HG02870 (cell line): Measurements from ENCODE around the gene EYS.
"Not testable (repeated sequence)": the region's sequence is repeated elsewhere in the genome, so short reads cannot be mapped to it uniquely, and the experiment has no call there.

Experiments used
- ATAC-seq: cut with Tn5 transposase; IDR thresholded peaks from one replicate; pipeline ENCODE4 v1.9.1; 2021; ENCODE audit warnings: mild to moderate bottlenecking, moderate library complexity; ENCODE audit not compliant: unreplicated experiment

The EYS gene

GRCh38 chr6:65469650-65470049, 237.4 kb downstream of the EYS start:
- no peak for ATAC-seq

DNA sequence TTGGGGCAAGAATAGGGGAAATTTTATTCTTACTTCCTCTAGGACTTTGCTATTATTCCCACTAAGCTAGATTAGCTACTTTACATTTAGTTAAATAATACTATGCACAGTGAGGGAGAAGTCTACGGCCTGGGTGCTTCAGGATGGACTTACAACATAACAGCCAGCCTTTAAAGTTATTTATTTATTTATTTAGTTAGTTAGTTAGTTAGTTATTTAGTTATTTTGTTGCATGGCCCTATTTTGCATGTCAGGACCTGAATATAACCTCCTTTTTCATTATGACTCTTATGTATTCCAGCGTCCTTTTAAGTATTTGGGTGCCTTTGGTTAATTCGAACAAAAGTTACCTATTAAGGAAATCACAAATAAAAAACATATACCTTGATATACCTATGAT, 238.7 kb downstream of the EYS start:
- no peak for ATAC-seq

- ATAC-seq = no peak
These were observed 245.9 kb downstream of the EYS start for GRCh38 chr6:65461121-65461520.

DNA sequence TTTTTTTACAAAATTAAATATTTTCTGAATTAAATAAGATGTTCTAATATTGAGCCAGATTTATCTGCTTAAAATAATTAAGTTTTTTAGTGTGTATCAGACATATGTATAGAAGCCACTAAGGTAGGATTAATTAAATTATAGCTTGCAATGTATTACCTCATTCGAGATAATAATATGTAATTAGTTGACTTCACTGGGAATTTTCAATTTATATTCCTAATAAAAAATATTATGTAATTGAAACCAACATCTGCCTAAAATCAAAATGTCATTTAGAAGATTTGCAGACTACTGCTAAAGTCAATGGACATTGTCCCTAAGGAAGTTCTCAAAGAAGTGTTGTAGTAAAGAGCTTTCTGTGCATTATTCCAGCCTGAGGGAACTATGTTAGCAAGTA, 254.7 kb downstream of the EYS start:
- ATAC-seq = no peak

DNA sequence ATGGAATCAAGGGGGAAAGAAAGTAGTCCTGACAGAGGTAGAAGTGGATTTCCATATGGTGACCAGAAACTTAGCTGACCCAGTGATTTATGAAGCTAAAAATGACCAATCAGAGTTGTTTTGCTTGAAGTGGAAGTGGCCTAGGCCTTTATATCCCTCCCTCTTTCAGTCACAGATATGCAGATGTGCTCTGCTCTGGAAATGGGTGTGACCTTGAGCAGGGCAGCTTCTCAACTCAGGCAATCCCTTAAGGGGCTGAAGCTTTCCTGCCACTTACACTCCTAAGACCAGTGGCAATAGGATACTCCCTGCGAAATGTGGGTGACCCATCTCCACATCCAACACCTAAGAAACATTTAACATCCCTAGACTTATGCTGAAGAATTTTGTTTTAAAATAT, 256.6 kb downstream of the EYS start:
- ATAC-seq = no peak

- ATAC-seq = no peak
These were observed 257.1 kb downstream of the EYS start for GRCh38 chr6:65449926-65450325.

DNA sequence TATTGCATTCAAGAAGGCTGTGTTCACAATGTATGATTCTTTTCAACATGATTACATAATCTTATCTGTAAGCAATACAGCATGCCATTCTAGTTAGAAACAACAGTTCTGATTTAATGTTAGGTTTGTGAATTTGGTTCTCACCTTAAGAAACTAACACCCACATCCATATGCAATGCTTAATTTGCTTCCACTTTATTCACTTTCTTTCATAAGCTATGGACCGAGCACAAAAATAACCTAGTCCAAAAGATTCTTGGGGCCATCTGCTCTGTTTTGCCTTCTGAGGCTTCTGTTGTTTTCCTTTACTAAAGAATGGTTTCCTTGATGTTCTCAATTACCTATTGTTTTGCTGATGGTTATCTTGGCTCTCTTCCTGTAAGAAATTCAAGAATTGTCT, 258.2 kb downstream of the EYS start:
- no peak for ATAC-seq

DNA sequence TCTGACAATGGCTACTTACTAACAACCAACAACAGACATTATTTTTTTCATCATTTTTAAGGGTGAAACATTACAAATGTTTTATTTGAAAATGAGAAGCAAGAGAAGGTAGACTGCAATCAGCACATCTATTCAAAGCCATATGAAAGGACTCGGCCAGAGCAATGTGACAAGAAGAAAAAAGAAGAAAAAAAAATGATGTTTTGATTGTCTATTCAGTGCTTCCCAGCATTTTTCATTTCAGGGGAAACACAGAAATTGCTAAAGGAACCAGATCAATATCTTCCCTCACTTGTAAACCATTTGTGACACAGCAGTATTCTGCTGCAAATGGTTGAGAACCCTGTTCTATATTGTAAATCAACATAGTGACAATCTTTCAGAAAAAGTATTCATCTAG, 270.7 kb downstream of the EYS start:
- no peak for ATAC-seq

DNA sequence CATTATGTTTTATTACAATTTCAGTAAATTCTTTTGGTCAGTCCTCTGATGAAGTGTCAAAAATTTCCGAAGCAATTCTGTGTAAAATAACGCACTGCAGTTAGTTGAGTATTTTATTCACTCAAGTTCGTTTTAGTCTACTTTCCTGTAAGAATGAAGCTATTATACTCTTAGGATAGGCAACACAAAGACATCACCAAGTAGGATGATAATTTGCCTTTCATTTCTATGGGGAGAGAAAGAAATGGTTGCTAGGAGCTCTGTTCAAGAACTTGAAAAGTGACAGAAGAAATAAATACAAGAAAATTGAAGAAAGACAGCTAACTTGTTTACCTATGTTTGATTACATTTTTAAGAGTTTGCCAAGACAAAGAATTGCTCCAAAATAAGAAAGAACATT, 290.4 kb downstream of the EYS start:
- ATAC-seq = no peak

- no peak for ATAC-seq
These were observed 296.7 kb downstream of the EYS start for GRCh38 chr6:65410309-65410708.

DNA sequence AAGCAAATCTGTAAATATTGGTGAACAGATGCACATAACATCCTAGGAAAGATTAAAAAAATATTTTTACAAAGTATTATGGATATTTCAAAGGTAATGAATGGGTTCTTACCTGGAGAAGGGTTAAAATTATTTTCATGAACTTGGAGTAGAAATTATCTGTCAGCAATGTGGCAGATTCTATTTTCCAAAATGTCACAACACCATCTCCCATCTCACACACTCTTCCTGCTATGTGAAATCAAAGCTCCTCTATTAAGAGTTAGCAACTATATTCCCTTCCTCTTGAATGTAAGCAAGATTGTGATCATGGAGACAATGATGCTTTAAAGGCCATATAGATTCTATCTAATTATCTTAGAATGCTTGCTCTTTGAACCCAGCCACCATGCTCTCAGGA, 304.5 kb downstream of the EYS start:
- ATAC-seq = no peak

GRCh38 chr6:65399355-65400084, 307.5 kb downstream of the EYS start:
- ATAC-seq = no peak

DNA sequence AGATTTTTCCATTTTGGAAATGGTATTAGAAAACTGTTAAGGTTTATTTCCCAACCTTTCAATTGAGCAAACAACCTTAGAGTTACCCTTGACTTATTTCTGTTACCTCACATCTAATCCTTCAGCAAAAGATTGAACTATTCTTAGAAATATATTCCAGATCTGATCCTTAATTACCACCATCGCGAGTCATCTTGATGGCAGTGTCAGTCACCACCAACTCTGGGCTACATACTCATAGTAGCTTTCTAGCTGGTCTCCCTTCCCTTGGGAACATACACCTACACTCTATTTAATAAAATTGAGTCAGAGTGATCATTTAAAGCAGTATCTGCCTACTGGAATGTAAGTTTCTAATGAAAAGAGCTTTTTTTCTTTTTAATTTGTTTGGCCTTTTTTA, 308.2 kb downstream of the EYS start:
- no peak for ATAC-seq

DNA sequence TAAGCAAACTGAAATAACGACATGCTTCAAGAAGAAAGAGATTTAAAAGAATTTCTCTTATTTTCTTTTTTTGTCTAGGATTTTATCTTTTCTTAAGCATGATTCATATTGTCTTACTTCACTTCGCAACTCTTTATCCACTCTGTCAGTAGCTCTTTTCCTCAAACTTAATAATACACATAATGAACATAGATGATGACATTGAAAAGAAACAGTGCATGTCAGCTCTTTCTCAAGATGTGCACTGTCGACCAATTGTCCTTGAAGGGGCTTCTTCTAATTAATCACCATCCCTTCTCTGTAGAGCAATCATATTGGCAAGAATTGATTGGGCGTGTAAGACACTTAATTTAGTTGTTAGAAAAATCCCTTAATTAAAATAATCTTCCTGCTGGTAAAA, 356.5 kb downstream of the EYS start:
- ATAC-seq = no peak

DNA sequence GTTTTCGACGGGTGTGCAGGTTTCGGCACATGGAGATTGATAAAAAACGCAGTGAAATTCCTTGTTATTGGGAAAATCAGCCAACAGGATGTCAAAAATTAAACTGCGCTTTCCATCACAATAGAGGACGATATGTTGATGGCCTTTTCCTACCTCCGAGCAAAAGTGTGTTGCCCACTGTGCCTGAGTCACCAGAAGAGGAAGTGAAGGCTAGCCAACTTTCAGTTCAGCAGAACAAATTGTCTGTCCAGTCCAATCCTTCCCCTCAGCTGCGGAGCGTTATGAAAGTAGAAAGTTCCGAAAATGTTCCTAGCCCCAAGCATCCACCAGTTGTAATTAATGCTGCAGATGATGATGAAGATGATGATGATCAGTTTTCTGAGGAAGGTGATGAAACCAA, 404.4 kb downstream of the EYS start:
- not testable (repeated sequence) for ATAC-seq

DNA sequence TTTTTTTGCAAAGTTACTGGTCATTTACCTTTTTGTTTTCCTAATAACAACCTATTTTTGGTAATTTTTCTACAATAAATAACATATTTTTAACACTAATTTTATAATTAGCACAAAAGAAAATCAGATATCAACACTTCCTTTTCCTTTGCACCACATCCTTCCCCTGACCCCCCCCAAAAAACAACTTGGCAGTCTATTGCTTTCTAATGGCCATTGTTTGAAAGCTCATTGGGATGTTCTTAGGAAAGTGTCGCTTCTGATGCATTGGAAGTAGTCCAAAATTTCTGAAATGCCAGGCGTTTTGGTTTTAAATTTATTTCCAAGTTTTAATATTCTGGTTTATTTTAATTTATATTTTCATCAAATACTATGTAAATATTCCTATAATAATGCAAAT, 407.8 kb downstream of the EYS start:
- ATAC-seq = no peak

DNA sequence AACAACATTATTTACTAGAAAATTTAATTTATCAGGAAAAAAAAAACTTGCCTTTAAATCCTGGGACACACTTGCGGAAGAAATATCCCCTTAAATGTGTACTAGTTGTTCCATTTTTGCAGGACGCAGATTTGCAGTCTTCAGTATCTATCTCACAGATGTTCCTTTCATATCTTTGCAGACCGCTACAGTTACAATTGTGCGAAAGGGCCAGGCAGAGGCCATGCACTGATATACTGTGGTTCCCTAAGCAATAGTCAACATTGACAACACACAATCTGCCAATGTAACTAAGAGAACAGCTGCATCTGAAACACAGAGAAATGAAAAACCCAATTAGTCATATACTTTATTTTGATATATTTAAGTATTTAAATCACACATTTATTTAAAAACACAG, 411.2 kb downstream of the EYS start:
- no peak for ATAC-seq

DNA sequence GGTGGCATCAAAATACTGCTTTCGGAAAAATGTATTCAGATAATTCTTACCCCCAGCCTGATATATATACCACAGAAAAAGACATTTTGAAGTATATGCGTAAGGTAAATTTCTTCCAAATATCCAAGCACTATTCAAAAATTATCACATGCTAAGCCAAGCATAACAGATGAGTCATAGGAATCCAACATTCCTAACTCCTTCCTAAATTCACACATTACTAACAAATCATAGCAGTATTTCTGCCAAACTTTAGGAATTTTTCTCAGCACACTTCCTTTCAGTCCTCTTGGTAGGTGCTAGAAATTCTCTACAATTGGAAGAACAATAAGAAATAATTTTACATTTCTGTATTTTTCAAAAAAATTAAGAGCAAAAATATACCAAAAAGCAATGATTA, 417.5 kb downstream of the EYS start:
- ATAC-seq = no peak

DNA sequence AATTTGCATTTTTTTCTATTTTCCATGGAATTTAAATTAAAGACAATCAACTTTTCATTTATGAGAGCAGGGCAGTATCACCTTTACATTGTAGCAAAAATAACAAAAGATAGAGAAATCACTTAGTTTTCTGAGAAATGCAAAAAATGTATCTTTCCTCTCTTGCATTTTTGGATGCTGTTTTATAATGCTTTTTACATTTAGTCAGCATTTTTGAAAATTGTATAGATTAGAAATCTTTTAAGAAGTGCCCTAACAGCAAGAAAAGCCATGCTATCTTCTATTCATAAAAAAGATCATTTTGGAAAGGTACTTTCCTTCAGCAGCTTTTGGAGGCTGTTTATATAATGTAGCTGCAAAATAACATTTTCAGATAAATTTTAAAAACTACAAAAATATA, 421.8 kb downstream of the EYS start:
- ATAC-seq = no peak

DNA sequence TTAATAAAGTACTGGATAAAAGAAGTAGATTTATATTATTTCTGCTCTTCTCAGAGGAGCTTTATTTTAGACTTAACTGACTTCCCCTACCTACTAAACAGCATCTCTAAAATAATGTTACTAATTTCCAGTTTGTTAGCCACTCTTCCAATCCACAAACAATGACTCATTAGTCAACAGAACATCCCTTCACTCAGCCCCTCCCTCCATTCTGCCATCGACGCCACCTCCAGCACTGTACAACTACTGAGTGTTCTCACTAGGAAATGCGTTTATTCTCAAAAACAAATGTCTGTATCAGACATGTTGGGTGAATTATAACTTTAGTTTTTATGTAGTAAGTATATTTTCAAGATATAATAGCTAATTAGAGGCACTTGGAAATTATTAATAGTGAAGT, 427.0 kb downstream of the EYS start:
- ATAC-seq = no peak

DNA sequence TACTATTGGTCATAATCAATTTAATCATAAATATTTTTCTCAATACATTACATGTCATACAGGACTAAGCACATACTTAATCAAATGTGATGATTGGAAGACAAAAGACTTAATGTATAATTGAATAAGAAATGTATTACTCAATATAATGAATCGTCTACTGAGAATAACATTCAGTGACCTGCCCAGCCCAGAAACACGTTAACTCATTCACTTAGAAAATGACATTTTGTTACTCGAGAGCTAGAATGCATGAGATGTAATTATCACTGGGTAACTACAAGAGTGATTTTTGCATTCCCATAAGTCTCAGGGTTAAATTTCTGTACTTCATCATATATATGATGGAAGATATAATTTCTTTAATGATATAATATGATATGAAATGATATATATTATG, 444.8 kb downstream of the EYS start:
- no peak for ATAC-seq

GRCh38 chr6:65259982-65260381, 447.0 kb downstream of the EYS start:
- no peak for ATAC-seq

GRCh38 chr6:65259059-65259458, 448.0 kb downstream of the EYS start:
- no peak for ATAC-seq
